ENCODE results near the gene PTPRN2. TPM values are rescaled to one million over a fixed set of nuclear protein-coding genes. Genes with fewer than 3 reads are reported as not detected.

Gene PTPRN2
- total and polyA plus RNA-seq, 9 of the 15 experiments (the other 6 are each of a cell fraction or from before 2014, with no cell fraction given) = not detected

DNA sequence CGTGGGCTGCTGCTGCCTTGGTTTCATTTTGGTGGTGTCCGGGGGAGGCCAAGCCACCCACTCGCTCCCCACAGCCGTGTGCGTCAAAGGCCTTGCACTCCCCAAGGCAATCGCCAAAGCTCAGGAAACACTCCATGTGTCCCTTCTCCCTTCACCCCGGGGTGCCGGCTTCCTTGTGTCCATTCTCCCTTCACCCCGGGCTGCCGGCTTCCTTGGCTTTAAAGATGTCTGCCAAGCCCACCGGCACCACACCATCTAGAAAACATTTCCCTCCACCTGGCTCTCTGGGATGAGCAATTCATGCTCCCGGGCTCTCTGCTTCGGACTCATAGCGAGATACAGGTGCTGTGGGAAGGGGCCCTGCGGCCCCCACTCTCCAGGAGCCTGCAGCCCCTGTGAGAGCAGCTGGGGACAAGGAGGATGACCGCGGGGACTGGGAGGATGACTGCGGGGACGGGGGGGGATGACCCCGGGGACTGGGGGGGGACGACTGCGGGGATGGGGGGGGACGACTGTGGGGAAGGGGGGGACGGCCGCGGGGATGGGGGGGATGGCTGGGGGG is 928.7 kb downstream of the PTPRN2 start:
- H3K27me3 ChIP-seq (ENCODE audit: control insufficient read depth in 2 of 2, insufficient read depth in 2 of 2, low read length in 2 of 2) = peaks cover 64 to 79% of the 10 kb centered on the region in 2 experiments
- peaks cover 0 to 21% of the 10 kb centered on the region in 2 experiments; a peak in 1 of 5 replicates for H3K4me1 ChIP-seq (replicated peaks in 1 of 2; ENCODE audit: control insufficient read depth in 2 of 2, insufficient read depth in 2 of 2, low read length in 2 of 2)
- no peaks in the 10 kb centered on the region for H3K79me2 ChIP-seq (ENCODE audit: control insufficient read depth, insufficient read depth, low read length)
- no peak overlapping the region for H3K4me3 ChIP-seq
- 1% methylated on average over 19 of the region's 26 CpGs for WGBS (ENCODE audit: insufficient coverage, low coverage, missing lambda C conversion rate)
- H3K9me3 ChIP-seq (replicated peaks; ENCODE audit: control insufficient read depth, insufficient read depth, low read depth, low read length) = peaks cover 3% of the 10 kb centered on the region; the same call in 1 of the 2 replicates
- H2AFZ ChIP-seq (ENCODE audit: low read depth, low read length) = no peak overlapping the region
- DNase-seq (ENCODE audit: extremely low read depth in 1 of 4, low spot score in 3 of 4) (no peak), ATAC-seq (no peak), FAIRE-seq (no peak)
- H3K27ac ChIP-seq (ENCODE audit: extremely low read depth, low read depth, low read length) = no peak overlapping the region
- no peaks in the 10 kb centered on the region for H3K36me3 ChIP-seq (ENCODE audit: control insufficient read depth, insufficient read depth, low read length)
- CTCF ChIA-PET (ENCODE audit: low intra/inter-chr PET ratio) = no interaction called here
- in situ Hi-C loops (cut with MboI) = no loop called here
- BruUV-seq (replicated peaks) = no TSS peak
- TF ChIP-seq, protein P1, sequence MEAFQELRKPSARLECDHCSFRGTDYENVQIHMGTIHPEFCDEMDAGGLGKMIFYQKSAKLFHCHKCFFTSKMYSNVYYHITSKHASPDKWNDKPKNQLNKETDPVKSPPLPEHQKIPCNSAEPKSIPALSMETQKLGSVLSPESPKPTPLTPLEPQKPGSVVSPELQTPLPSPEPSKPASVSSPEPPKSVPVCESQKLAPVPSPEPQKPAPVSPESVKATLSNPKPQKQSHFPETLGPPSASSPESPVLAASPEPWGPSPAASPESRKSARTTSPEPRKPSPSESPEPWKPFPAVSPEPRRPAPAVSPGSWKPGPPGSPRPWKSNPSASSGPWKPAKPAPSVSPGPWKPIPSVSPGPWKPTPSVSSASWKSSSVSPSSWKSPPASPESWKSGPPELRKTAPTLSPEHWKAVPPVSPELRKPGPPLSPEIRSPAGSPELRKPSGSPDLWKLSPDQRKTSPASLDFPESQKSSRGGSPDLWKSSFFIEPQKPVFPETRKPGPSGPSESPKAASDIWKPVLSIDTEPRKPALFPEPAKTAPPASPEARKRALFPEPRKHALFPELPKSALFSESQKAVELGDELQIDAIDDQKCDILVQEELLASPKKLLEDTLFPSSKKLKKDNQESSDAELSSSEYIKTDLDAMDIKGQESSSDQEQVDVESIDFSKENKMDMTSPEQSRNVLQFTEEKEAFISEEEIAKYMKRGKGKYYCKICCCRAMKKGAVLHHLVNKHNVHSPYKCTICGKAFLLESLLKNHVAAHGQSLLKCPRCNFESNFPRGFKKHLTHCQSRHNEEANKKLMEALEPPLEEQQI (IDR thresholded peaks at IDR 0.05) = no peak
- no peak for TF ChIP-seq HDAC2 (IDR thresholded peaks at IDR 0.05)
- TF ChIP-seq ZNF165 (CRISPR knock-in tag; IDR thresholded peaks at IDR 0.05; ENCODE audit: borderline replicate concordance) = no peak
- no peak for TF ChIP-seq ZKSCAN8 (CRISPR knock-in tag; IDR thresholded peaks at IDR 0.05)
- TF ChIP-seq THRAP3 (IDR thresholded peaks at IDR 0.05; ENCODE audit: borderline replicate concordance) = no peak
- no peak for TF ChIP-seq RBM34 (IDR thresholded peaks at IDR 0.05; ENCODE audit: borderline replicate concordance, insufficient read depth, low read length)
- no peak overlapping the region for H3K9ac ChIP-seq (ENCODE audit: insufficient read depth in 1 of 2, low read depth in 2 of 2, low read length in 2 of 2)
- no peaks in the 10 kb centered on the region for H3K9me1 ChIP-seq (ENCODE audit: control insufficient read depth, insufficient read depth, low read length)
- H4K20me1 ChIP-seq (replicated peaks; ENCODE audit: control insufficient read depth, insufficient read depth, low read length) = peaks cover 13% of the 10 kb centered on the region
- no peak overlapping the region for H3K4me2 ChIP-seq (ENCODE audit: insufficient read depth, low read length)
- intact Hi-C loops (cut with micrococcal nuclease) = no loop called here
- POLR2A ChIA-PET = interaction anchor here (0.6 kb wide), 1 partner anchor 18 kb away, joined by 3 read pairs; no protein-coding TSS in a partner anchor
